ENCODE measurements around the gene PPP1R3G. TPM values are rescaled to one million over a fixed set of nuclear protein-coding genes. Genes with fewer than 3 reads are reported as not detected.
A peak's percentile ranks its signal among the peaks of the same experiment; 100 is the strongest.

Gene PPP1R3G
- total and polyA plus RNA-seq, 9 donors = 0.67 to 2.9 (median 0.92) TPM

DNA sequence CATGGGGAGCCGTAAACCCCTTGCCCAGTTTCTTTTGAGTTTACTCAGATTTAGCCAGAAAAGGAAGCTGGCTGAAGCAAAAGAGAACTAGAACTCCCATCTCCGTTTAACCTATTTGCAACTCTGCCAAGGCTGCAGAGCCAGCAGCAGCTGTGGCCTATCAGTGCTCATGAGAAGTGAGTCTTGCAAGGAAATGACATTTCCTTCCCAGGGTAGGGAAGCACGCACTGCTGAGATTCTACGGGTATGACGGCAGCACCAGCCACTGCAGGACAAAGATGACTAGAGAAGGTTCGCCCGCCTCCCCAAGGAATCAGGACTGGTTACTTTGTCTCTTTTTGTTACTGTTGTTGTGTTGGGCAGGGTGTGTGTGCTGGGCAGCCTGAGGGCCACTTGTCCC lies 47.6 kb downstream of the PPP1R3G start:
- TF ChIP-seq EP300 (IDR thresholded peaks at IDR 0.05) = no peak
- TF ChIP-seq, protein P1, sequence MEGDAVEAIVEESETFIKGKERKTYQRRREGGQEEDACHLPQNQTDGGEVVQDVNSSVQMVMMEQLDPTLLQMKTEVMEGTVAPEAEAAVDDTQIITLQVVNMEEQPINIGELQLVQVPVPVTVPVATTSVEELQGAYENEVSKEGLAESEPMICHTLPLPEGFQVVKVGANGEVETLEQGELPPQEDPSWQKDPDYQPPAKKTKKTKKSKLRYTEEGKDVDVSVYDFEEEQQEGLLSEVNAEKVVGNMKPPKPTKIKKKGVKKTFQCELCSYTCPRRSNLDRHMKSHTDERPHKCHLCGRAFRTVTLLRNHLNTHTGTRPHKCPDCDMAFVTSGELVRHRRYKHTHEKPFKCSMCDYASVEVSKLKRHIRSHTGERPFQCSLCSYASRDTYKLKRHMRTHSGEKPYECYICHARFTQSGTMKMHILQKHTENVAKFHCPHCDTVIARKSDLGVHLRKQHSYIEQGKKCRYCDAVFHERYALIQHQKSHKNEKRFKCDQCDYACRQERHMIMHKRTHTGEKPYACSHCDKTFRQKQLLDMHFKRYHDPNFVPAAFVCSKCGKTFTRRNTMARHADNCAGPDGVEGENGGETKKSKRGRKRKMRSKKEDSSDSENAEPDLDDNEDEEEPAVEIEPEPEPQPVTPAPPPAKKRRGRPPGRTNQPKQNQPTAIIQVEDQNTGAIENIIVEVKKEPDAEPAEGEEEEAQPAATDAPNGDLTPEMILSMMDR (IDR thresholded peaks at IDR 0.05) = no peak
- TF ChIP-seq POLR2A (IDR thresholded peaks at IDR 0.05) = no peak

DNA sequence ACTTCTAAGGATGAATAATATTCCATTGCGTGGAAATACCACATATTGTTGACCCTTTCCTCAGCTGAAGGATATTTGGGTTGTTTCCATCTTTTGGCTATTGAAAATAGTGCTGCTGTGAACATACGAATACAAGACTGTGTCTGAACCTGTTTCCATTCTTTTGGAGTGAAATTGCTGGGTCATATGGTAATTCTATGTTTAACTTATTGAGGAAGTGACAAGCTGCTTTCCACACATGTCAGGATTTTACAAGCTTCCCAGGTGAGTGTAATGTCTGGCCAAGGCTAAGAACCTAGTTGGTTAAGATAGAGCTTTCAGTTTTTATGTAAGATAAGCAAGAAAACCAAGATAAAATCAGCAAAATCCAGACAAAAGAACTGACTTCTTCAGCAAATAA lies 48.8 kb downstream of the PPP1R3G start:
- intact Hi-C loops (cut with DNase I) = no loop called here
- Histone ChIP-seq H3K36me3 (no peaks in the 10 kb centered on the region), H3K27me3 (no peaks in the 10 kb centered on the region), H3K4me1 (ENCODE audit: insufficient read depth) (peaks cover 3% of the 10 kb centered on the region), H3K9me3 (no peaks in the 10 kb centered on the region), H3K27ac (no peak overlapping the region), H3K4me3 (no peak overlapping the region)
- TF ChIP-seq POLR2A (IDR thresholded peaks at IDR 0.05) = no peak
- no peak for TF ChIP-seq EP300 (IDR thresholded peaks at IDR 0.05)
- TF ChIP-seq, protein P1 (IDR thresholded peaks at IDR 0.05) = no peak
- no peak for DNase-seq
- WGBS, 3 donors = 79 to 91% (median 79%) methylated on average over 2 of the region's 2 CpGs

More for the DNA sequence above, 47.6 kb downstream of the PPP1R3G start:
- H3K36me3 ChIP-seq = no peaks in the 10 kb centered on the region
- H3K4me1 ChIP-seq (ENCODE audit: insufficient read depth) = peaks cover 3% of the 10 kb centered on the region
- H3K4me3 ChIP-seq = peak overlapping the region; percentile 6
- WGBS, 3 donors = 13 to 17% (median 16%) methylated on average over 7 of the region's 7 CpGs
- no peaks in the 10 kb centered on the region for H3K9me3 ChIP-seq
- peak overlapping the region in 1 of 2 donors; percentile 21 for H3K27ac ChIP-seq
- no peaks in the 10 kb centered on the region for H3K27me3 ChIP-seq
- peak; percentile 58 to 74 (median 70) for DNase-seq
- intact Hi-C loops (cut with DNase I) = no loop called here

DNA sequence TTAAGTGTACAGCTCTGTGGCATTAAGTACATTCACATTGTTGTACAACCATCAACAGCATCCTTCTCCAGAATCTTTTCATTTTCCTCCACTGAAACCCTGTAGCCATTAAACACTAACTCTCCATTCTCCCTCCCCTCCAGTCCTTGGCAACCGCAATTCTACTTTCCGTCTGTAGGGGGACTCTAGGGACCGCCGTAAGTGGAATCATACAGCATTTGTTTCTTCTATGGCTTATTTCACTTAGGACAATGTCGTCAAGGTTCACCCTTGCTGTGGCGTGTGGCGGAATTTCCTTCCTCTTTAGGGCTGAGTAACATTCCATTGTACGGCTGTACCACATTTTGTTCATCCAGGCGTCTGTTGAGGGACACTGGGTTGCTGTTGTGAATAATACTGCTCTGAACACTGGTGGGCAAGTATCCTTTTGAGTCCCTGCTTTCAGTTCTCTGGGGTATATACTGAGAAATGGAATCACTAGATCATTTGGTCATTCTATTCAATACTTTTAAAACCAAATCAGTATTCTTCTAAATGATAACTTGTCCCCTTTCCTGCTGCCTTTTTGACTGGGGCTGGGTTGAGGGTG lies 50.7 kb downstream of the PPP1R3G start:
- no peaks in the 10 kb centered on the region for H3K9me3 ChIP-seq
- H3K36me3 ChIP-seq = no peaks in the 10 kb centered on the region
- DNase-seq = peak in 1 of 5 donors; percentile 37
- WGBS, 3 donors = 65 to 69% (median 68%) methylated on average over 9 of the region's 9 CpGs
- no peak for TF ChIP-seq POLR2A (IDR thresholded peaks at IDR 0.05)
- TF ChIP-seq, protein P1 (IDR thresholded peaks at IDR 0.05) = peak in 1 of 3 donors; percentile 12
- H3K27ac ChIP-seq = no peak overlapping the region
- H3K4me1 ChIP-seq (ENCODE audit: insufficient read depth) = peaks cover 3% of the 10 kb centered on the region
- intact Hi-C loops (cut with DNase I) = no loop called here
- no peak overlapping the region for H3K4me3 ChIP-seq
- H3K27me3 ChIP-seq = no peaks in the 10 kb centered on the region

DNA sequence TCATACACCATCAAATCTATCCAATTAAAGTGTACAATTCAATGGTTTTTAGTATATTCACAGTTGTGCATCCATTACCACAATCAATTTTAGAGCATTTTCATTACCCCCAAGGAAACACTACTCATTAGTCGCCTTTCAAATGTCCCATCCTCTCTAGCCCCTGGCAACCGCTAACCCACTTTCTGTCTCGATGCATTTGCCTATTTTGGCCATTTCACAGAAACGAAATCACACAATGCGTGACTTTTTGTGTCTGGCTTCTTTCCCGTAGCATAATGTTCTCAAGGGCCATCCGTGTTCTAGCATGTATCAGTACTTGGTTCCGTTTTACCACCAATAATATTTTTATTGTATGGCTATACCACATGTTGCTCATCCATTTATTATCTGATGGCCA lies 51.7 kb downstream of the PPP1R3G start:
- H3K4me3 ChIP-seq = no peak overlapping the region
- 84 to 98% (median 91%) methylated on average over 8 of the region's 8 CpGs for WGBS, 3 donors
- intact Hi-C loops (cut with DNase I) = no loop called here

More for the DNA sequence above, 51.7 kb downstream of the PPP1R3G start:
- TF ChIP-seq, protein P1 (IDR thresholded peaks at IDR 0.05) = no peak
- TF ChIP-seq EP300 (IDR thresholded peaks at IDR 0.05) (no peak), POLR2A (IDR thresholded peaks at IDR 0.05) (no peak)
- H3K9me3 ChIP-seq = no peaks in the 10 kb centered on the region
- H3K36me3 ChIP-seq = no peaks in the 10 kb centered on the region
- no peaks in the 10 kb centered on the region for H3K27me3 ChIP-seq
- peaks cover 3% of the 10 kb centered on the region for H3K4me1 ChIP-seq (ENCODE audit: insufficient read depth)
- H3K27ac ChIP-seq = no peak overlapping the region
- DNase-seq = no peak

Other genes with a start within 250 kb of the PPP1R3G start
- 10 to 100 TPM in 1 of 7 donors, 1 to 10 TPM in 6; 2.2 to 11.6 (median 5.7) TPM for gene RPP40, start 81.3 kb upstream of the PPP1R3G start, total RNA-seq
- 1 to 10 TPM; 6.0 to 7.9 TPM for gene RPP40, start 81.3 kb upstream of the PPP1R3G start, polyA plus RNA-seq
- 10 to 100 TPM; 30.8 to 37.9 (median 33.6) TPM for gene LYRM4, start 175.6 kb downstream of the PPP1R3G start, total RNA-seq
- gene LYRM4, start 175.6 kb downstream of the PPP1R3G start, polyA plus RNA-seq = 10 to 100 TPM; 28.0 to 38.2 TPM
- gene FARS2, start 176.2 kb downstream of the PPP1R3G start, total RNA-seq = 10 to 100 TPM; 10.5 to 17.5 (median 12.2) TPM
- gene FARS2, start 176.2 kb downstream of the PPP1R3G start, polyA plus RNA-seq = 1 to 10 TPM; 9.2 to 9.7 TPM

Measured in ovary (tissue), 9 donors.